Coronary artery (tissue), 2 donors: ENCODE measurements around the gene MYRIP.

ENCODE experiments used
- DNase-seq: peaks from one replicate; pipeline ENCODE4 v3.0.0-alpha.2; 2017; ENCODE audit warnings: low spot score
- H3K27ac ChIP-seq, 2 donors: fragments of 200-600 bp; sonication (generic); one replicate each; pipeline ENCODE4 v1.5.1; 2016 to 2019
- H3K4me3 ChIP-seq: fragments of 200-600 bp; sonication (generic); 2 replicates; pipeline ENCODE4 v1.5.1; 2016; ENCODE audit warnings: mild to moderate bottlenecking, moderate library complexity
- CTCF ChIP-seq: fragments of 200-600 bp; sonication (generic); IDR thresholded peaks from one replicate; pipeline ENCODE4 v1.5.1; 2019; ENCODE audit warnings: antibody characterized with exemption

The MYRIP gene

GRCh38 chr3:40104441-40104840 is 295.0 kb downstream of the MYRIP start:
- no peak for TF ChIP-seq CTCF
- H3K4me3 ChIP-seq, result no peak overlapping the region
- H3K27ac ChIP-seq, result no peak overlapping the region
- DNase-seq, result no peak

- no peak for TF ChIP-seq CTCF
- DNase-seq, result no peak
- Histone ChIP-seq H3K4me3 (no peak overlapping the region), H3K27ac (no peak overlapping the region)
These were observed 299.2 kb downstream of the MYRIP start for GRCh38 chr3:40108643-40109042.

- no peak for DNase-seq
- no peak overlapping the region for H3K4me3 ChIP-seq
- no peak overlapping the region for H3K27ac ChIP-seq
- no peak for TF ChIP-seq CTCF
These were observed 300.5 kb downstream of the MYRIP start for GRCh38 chr3:40109641-40110490.

GRCh38 chr3:40116478-40117177 is 307.2 kb downstream of the MYRIP start:
- no peak overlapping the region for H3K4me3 ChIP-seq
- H3K27ac ChIP-seq, result no peak overlapping the region
- no peak for TF ChIP-seq CTCF
- DNase-seq, result no peak

GRCh38 chr3:40118091-40118490 is 308.7 kb downstream of the MYRIP start:
- no peak for DNase-seq
- no peak overlapping the region for H3K4me3 ChIP-seq
- no peak overlapping the region for H3K27ac ChIP-seq
- no peak for TF ChIP-seq CTCF

GRCh38 chr3:40120067-40120692 is 310.8 kb downstream of the MYRIP start:
- H3K27ac ChIP-seq, result no peak overlapping the region
- no peak overlapping the region for H3K4me3 ChIP-seq
- TF ChIP-seq CTCF, result no peak
- no peak for DNase-seq
